Lower leg skin (tissue), 4 donors: Measurements from ENCODE around the gene NTMT1. TPM values are rescaled to one million over a fixed set of nuclear protein-coding genes. Genes with fewer than 3 reads are reported as not detected.

Experiments
- DNase-seq, 2 donors: peaks; one replicate each; pipeline ENCODE4 v3.0.0-alpha.2; 2019; ENCODE audit warnings: low spot score in 2 of 2
- H3K4me3 ChIP-seq: fragments of 200-600 bp; sonication (generic); 2 replicates; pipeline ENCODE4 v1.5.1; 2017; ENCODE audit warnings: mild to moderate bottlenecking, low read depth; ENCODE audit not compliant: poor library complexity, severe bottlenecking
- POLR2A ChIP-seq, 2 donors: fragments of 450-650 bp; IDR thresholded peaks; one replicate each; pipeline ENCODE4 v1.6.1; 2016 to 2017; ENCODE audit warnings: antibody characterized with exemption in 2 of 2, mild to moderate bottlenecking in 1 of 2, moderate library complexity in 1 of 2
- WGBS, 2 donors: methylation state at CpG; one replicate each; pipeline ENCODE4 v1.1.5; 2018; 5-methylcytosine and 5-hydroxymethylcytosine counted together
- intact Hi-C: fragments of 100-400 bp; cut with DNase I; formaldehyde crosslinking; loops from one replicate; pipeline ENCODE4 v1.15.0; 2023; ENCODE audit warnings: low total_unique reads
- total RNA-seq, 4 donors: library from RNA; depleted of rRNA; stranded (reverse); fragments of >200 nt; gene quantifications; one replicate each; pipeline ENCODE4 v1.1.0, GENCODE V29; 2016
- TF ChIP-seq, protein P1 (sequence below), 3 donors: fragments of 450-650 bp; IDR thresholded peaks; one replicate each; pipeline ENCODE4 v1.5.1; 2016; ENCODE audit warnings: antibody characterized with exemption in 3 of 3, mild to moderate bottlenecking in 3 of 3, moderate library complexity in 2 of 3

NTMT1 gene
- total RNA-seq, 4 donors from 2014 or later: 19.7 to 31.0 (median 25.7) TPM

DNA sequence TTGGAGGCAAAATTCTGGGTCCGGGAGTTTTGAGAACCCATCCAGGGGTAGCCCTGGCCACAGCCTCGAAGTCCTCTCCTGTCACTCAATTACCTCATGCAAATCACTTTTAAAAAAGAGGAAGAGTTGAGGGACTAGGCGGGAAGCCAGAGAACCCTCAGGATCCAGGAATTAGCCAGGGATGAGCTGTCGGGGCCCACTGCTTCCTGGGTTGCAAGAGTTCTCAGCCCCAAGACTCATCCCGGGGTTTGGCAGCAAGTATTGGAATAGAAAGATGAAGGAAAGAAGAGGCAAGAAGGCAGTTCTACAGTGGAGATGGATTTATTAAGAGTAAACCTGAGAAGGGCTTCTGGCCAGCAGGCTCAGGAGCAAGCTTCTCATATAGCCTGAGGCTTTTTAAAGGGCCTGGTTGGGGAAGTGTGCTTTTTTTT lies 30.6 kb upstream of the NTMT1 start:
- WGBS, 2 donors: 46 to 62% methylated on average over 5 of the region's 5 CpGs
- no peak overlapping the region for H3K4me3 ChIP-seq
- intact Hi-C loops: no loop called here
- TF ChIP-seq, protein P1, sequence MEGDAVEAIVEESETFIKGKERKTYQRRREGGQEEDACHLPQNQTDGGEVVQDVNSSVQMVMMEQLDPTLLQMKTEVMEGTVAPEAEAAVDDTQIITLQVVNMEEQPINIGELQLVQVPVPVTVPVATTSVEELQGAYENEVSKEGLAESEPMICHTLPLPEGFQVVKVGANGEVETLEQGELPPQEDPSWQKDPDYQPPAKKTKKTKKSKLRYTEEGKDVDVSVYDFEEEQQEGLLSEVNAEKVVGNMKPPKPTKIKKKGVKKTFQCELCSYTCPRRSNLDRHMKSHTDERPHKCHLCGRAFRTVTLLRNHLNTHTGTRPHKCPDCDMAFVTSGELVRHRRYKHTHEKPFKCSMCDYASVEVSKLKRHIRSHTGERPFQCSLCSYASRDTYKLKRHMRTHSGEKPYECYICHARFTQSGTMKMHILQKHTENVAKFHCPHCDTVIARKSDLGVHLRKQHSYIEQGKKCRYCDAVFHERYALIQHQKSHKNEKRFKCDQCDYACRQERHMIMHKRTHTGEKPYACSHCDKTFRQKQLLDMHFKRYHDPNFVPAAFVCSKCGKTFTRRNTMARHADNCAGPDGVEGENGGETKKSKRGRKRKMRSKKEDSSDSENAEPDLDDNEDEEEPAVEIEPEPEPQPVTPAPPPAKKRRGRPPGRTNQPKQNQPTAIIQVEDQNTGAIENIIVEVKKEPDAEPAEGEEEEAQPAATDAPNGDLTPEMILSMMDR (IDR thresholded peaks at IDR 0.05): no peak
- no peak for TF ChIP-seq POLR2A (IDR thresholded peaks at IDR 0.05)
- no peak for DNase-seq

DNA sequence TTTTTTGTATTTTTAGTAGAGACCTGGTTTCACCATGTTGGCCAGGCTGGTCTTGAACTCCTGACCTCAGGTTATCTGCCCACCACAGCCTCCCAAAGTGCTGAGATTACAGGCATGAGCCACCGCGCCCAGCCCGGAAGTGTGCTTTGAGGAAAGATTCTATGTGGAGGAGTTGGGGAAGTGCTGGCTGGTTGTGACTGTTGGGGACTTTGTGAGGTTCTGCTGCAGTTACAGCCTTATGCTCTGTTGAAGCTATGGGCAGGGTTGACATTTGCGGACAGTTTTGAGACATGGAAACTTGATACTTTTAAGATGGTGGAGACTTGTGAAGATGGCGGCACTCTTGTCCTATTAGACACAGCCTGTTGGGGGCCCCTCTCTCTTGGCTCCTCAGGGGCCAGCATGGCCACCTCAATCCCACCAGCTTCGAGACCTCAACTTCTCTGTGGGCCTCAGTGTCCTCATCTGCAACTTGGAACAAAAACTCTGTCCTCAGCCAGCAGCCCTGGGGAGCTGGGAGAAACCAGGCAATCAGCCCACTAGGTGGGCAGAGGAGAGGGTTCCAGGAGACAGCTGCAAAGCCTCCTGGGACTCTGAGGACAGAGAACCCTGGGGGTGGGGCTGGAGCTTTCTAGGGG lies 29.9 kb upstream of the NTMT1 start:
- intact Hi-C loops: no loop called here
- no peak for DNase-seq
- 77 to 92% methylated on average over 6 of the region's 6 CpGs for WGBS, 2 donors

DNA sequence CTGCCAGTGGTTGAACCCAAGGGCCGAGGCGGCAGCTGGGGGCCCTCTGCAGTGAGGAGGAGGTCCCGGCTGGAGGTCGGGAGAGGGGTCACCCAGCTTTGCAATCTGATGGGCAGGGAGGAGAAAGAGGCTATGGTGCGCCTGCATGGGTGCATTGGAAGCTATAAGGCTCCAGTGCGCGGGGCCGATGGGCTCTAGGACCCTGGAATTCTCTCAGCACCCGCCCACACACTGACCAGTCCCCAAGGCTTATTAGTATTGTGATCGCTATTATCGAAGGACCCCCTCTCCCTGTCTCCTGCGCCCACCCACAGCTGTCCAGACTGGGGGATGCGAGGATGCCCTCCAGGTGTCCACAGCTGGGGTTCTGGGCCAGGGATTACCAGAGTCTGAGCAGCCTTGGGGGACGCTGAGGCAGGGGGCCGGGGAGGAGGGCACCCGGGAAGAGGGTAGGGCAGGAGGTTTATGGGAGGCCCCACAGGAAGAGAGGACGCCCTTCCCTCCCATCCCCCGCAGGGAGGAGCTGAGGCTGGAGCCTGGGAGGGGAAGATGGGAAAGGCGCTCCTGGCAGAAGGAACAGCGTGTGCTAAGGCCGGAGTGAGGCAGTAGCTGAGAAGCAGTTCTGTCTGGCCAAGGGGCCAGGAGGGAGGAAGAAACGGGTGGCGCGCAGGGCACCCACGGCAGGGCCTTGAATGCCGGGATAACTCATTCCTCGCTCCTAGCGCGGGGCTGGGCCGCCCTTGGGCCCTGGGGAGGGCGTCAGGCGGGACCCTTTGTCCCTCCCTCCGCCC lies 29.2 kb upstream of the NTMT1 start:
- peak in 1 of 2 donors; percentile 90 for DNase-seq
- TF ChIP-seq, protein P1 (IDR thresholded peaks at IDR 0.05): no peak
- no peak for TF ChIP-seq POLR2A (IDR thresholded peaks at IDR 0.05)
- H3K4me3 ChIP-seq: no peak overlapping the region
- 30 to 45% methylated on average over 28 to 33 of the region's 33 CpGs for WGBS, 2 donors
- intact Hi-C loops: no loop called here

More for the DNA sequence above, 29.9 kb upstream of the NTMT1 start:
- H3K4me3 ChIP-seq: no peak overlapping the region
- no peak for TF ChIP-seq POLR2A (IDR thresholded peaks at IDR 0.05)
- TF ChIP-seq, protein P1 (IDR thresholded peaks at IDR 0.05): no peak

DNA sequence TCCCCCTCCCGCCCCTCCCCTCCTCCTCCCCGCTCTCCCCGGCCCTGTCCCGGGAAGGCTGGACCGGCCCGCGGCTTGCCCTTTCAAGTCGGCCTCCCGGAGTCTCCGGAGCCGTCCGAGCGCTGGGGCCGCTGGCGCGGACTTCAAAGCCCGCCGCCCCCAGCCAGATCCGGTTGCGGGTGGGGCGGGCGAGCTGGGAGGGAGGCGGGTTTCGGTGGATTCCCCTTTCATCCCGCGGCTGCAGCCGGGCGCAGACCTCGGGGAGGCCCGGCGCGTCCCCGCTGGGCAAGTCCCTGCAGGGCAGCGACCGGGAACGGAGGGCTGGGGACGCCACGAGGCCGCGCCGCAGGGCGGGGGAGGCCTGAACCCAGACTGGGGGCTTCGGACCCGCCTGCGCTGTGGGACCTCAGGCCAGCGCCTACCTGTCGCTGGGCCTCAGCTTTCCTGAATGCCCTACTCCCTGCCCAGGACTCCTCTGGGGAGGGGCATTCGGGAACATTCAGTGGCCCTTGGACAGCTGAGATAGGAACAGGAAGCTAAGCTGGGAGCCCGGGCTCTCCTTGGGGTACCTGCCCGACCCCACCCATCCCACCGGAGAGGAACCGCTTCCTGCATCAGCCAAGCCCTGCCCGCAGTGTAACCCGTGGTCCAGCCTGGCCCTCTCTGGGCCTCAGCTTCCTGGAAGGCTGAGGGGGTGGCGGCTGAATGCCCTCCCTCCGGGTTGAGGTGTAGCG lies 28.4 kb upstream of the NTMT1 start:
- intact Hi-C loops: no loop called here
- 6 to 18% methylated on average over 20 to 31 of the region's 57 CpGs for WGBS, 2 donors
- TF ChIP-seq, protein P1 (IDR thresholded peaks at IDR 0.05): no peak
- TF ChIP-seq POLR2A (IDR thresholded peaks at IDR 0.05): no peak
- no peak for DNase-seq
- H3K4me3 ChIP-seq: no peak overlapping the region

DNA sequence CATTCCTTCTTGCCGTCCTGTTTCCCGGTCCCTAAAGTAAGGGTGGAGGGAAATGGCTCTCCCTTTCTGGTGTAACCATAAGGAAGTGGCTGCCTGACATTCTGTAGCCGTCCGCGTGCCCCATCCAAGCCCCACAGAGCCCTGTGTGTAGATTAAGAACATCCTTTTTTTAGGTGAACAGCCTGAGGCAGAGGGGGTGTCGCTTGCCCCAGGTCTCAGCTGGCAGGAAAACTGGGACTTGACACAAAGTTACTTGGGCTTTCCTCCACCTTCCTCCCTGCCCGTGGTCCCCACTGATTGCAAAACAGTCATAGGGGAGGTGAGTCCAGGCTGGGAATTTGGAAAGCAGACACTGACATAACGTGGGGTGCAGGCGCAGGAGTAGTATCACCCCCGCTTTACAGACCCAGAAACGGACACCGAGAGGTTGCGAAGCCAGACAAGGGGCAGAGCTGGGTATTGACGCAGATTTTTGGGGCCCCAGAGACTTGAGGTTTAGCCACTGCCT lies 27.8 kb upstream of the NTMT1 start:
- DNase-seq: no peak
- intact Hi-C loops: no loop called here
- no peak overlapping the region for H3K4me3 ChIP-seq
- TF ChIP-seq POLR2A (IDR thresholded peaks at IDR 0.05): no peak
- TF ChIP-seq, protein P1 (IDR thresholded peaks at IDR 0.05): no peak
- whole genome bisulfite sequencing, 2 donors: 60 to 70% methylated on average over 14 of the region's 14 CpGs
